ENCODE data around the gene TRAPPC3. TPM values are rescaled to one million over a fixed set of nuclear protein-coding genes. Genes with fewer than 3 reads are reported as not detected.

Gene TRAPPC3
- total RNA-seq, 1 donor = 94.6 TPM

- TF ChIP-seq CTCF (IDR thresholded peaks at IDR 0.05; ENCODE audit: insufficient read depth, low read depth, low read length) = no peak
- no peak overlapping the region for H3K4me3 ChIP-seq (ENCODE audit: low read depth, low read length)
- no peak for DNase-seq (ENCODE audit: low read depth)
Measured at GRCh38 chr1:36097693-36098585, 51.3 kb downstream of the TRAPPC3 start.

DNA sequence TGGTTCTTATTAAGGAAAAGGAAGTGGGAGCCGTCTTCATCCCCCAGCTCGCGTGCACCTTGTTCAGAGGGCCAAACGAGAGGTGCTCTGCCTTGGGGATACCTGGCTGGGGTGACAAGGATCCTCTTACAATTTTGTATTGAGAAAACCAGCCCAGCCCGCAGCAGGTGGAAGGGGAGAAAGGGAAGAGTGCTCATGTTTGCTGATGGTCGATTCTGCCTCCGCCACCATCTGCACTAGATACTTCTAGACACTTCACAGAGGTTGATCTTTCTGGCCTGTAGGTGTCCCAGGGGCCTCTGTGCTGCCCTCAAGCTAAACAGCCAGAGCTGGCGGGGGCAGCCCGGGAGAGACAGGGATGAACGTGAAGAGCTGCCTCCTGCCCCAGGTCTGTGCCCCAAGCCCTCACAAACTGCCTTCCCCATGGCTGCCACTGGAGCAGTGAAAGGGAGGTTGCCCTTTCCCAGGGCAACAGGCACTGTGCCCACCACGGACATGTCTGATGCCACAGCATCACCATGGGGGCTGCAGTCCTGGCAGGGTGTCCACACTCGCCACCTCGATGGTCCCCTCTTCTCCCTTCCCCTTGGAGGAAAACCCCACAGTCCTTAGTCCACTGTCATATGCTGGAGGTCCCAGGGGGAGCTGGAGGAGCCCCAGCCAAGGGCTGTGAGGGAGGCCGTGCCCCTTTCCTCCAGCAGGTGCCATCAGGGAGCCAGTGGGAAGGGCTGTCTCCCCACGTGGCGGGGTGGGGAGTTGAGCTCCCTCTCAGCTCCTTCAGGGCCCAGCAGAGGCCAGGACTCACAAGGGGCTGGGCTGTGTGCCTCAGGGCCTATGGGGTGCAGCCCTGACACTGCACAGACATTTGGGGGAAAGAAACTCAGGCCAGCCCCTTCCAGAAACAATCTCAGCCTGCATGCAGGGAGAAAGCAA is 52.5 kb downstream of the TRAPPC3 start:
- TF ChIP-seq CTCF (IDR thresholded peaks at IDR 0.05; ENCODE audit: insufficient read depth, low read depth, low read length) = peak; percentile 24
- no peak for DNase-seq (ENCODE audit: low read depth)

GRCh38 chr1:36095760-36096405 is 53.4 kb downstream of the TRAPPC3 start:
- no peak for DNase-seq (ENCODE audit: low read depth)
- no peak overlapping the region for H3K4me3 ChIP-seq (ENCODE audit: low read depth, low read length)
- TF ChIP-seq CTCF (IDR thresholded peaks at IDR 0.05; ENCODE audit: insufficient read depth, low read depth, low read length) = no peak

More for the DNA sequence above, 52.5 kb downstream of the TRAPPC3 start:
- no peak overlapping the region for H3K4me3 ChIP-seq (ENCODE audit: low read depth, low read length)

DNA sequence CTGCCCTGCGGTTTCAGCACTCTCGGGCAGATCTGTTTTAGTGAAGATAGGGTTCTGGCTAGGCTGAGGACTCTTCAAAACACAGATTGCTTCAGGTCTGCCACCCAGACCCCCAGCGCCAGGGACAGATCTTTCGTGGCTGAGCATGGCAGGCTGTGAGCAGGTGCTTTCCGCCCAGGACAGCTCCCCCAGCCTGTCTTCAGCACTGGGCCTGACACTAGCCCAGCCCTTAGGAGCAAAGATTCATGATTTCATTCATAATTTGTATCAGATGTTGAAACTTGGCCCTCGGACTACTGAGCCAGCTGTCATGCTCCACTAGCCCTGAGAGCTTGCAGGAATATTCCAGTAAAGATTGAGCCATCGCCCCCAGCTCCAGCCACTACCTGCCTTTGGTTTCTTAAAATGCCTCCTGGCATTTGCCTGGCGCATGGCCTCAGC is 54.6 kb downstream of the TRAPPC3 start:
- TF ChIP-seq CTCF (IDR thresholded peaks at IDR 0.05; ENCODE audit: insufficient read depth, low read depth, low read length) = no peak
- no peak overlapping the region for H3K4me3 ChIP-seq (ENCODE audit: low read depth, low read length)
- DNase-seq (ENCODE audit: low read depth) = no peak

GRCh38 chr1:36093929-36094328 is 55.4 kb downstream of the TRAPPC3 start:
- no peak overlapping the region for H3K4me3 ChIP-seq (ENCODE audit: low read depth, low read length)
- TF ChIP-seq CTCF (IDR thresholded peaks at IDR 0.05; ENCODE audit: insufficient read depth, low read depth, low read length) = no peak
- DNase-seq (ENCODE audit: low read depth) = no peak

DNA sequence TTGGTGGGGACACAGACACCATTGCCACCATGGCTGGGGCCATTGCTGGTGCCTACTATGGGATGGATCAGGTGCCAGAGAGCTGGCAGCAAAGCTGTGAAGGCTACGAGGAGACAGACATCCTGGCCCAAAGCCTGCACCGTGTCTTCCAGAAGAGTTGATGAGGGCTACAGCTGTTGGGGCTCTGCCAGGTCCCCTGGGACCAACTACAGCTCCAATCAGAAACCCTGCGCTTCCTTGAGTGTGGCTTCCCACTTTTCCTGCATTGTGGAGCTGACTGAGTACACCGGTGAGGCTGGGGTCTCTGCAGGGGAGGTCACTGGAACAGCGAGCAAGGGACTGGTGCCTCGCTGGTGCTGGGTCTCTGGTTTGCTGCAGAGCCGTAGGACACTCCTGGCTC is 56.1 kb downstream of the TRAPPC3 start:
- H3K4me3 ChIP-seq (ENCODE audit: low read depth, low read length) = no peak overlapping the region
- no peak for DNase-seq (ENCODE audit: low read depth)
- TF ChIP-seq CTCF (IDR thresholded peaks at IDR 0.05; ENCODE audit: insufficient read depth, low read depth, low read length) = no peak
